Stomach (tissue), 9 donors: ENCODE data around the gene CHEK1. TPM values are rescaled to one million over a fixed set of nuclear protein-coding genes. Genes with fewer than 3 reads are reported as not detected.

Source experiments
- DNase-seq, 2 donors: peaks; one replicate each; pipeline versions ENCODE4 v3.0.0 to v3.0.0-alpha.2; 2013 to 2019
- H3K27ac ChIP-seq, 5 donors: fragments of 200-600 bp in 4 of 5; sonication (generic) in 4 of 5; one replicate each; pipeline ENCODE4 v1.5.1; 2013 to 2019; ENCODE audit warnings: mild to moderate bottlenecking in 1 of 5, moderate library complexity in 1 of 5
- H3K27me3 ChIP-seq, 3 donors: fragments of 200-600 bp; sonication (generic); one replicate each; pipeline ENCODE4 v1.5.1; 2017 to 2019; ENCODE audit warnings: mixed run types in 1 of 3
- H3K36me3 ChIP-seq, 4 donors: fragments of 200-600 bp; sonication (generic); 1 replicate in 3 of 4; 2 replicates in 1 of 4; pipeline ENCODE4 v1.5.1; 2016 to 2019
- H3K4me1 ChIP-seq, 4 donors: fragments of 200-600 bp; sonication (generic); one replicate each; pipeline ENCODE4 v1.5.1; 2016 to 2019
- H3K4me3 ChIP-seq, 4 donors: fragments of 200-600 bp; sonication (generic) in 3 of 4; one replicate each; pipeline ENCODE4 v1.5.1; 2016 to 2019; ENCODE audit warnings: mild to moderate bottlenecking in 1 of 4
- H3K9me3 ChIP-seq, 4 donors: fragments of 200-600 bp; sonication (generic); one replicate each; pipeline ENCODE4 v1.5.1; 2016 to 2019
- CTCF ChIP-seq, 7 experiments: fragments of 450-650 bp in 4 of 7; fragments of 200-600 bp in 3 of 7; sonication (generic) in 3 of 7; IDR thresholded peaks; one replicate each; pipeline ENCODE4 v1.5.1; 2016 to 2019; ENCODE audit warnings: antibody characterized with exemption in 7 of 7, control low read depth in 2 of 7, mild to moderate bottlenecking in 1 of 7
- EP300 ChIP-seq: sonication (generic); formaldehyde crosslinking; IDR thresholded peaks from one replicate; pipeline ENCODE4 v1.6.1; 2017; ENCODE audit warnings: antibody characterized with exemption
- POLR2A ChIP-seq, 4 donors: fragments of 450-650 bp; IDR thresholded peaks; one replicate each; pipeline ENCODE4 v1.6.1; 2016; ENCODE audit warnings: antibody characterized with exemption in 4 of 4, control low read depth in 2 of 4, mild to moderate bottlenecking in 1 of 4, moderate library complexity in 1 of 4
- POLR2AphosphoS5 ChIP-seq, 3 donors: sonication (generic); formaldehyde crosslinking; IDR thresholded peaks; one replicate each; pipeline ENCODE4 v1.6.1; 2016; ENCODE audit warnings: antibody characterized with exemption in 3 of 3
- WGBS, 5 donors: extraction: QIAGEN DNeasy Blood & Tissue Kit in 3 of 5; methylation state at CpG; one replicate each; pipeline versions ENCODE4 v1.1.5 to v1.1.7; 2013 to 2018; 5-methylcytosine and 5-hydroxymethylcytosine counted together
- intact Hi-C: fragments of 100-400 bp; cut with DNase I; formaldehyde crosslinking; loops from one replicate; pipeline ENCODE4 v1.15.1; 2023; ENCODE audit warnings: low total_unique reads
- polyA plus RNA-seq, 3 donors: library from polyadenylated mRNA; stranded (reverse); fragments of 200-250 nt; gene quantifications; one replicate each; pipeline ENCODE4 v1.2.3, GENCODE V29; 2013
- total RNA-seq, 5 donors: library from RNA; depleted of rRNA; stranded (reverse); fragments of >200 nt; gene quantifications; one replicate each; pipeline versions ENCODE4 v1.1.0 to v1.2.3, GENCODE V29; 2014 to 2016
- donor health status: healthy with polysubstance abuse.
- donor health status: Bipolar disorder and iron deficiency.
- donor health status: healthy.

CHEK1 gene
- total and polyA plus RNA-seq, 8 donors, result 0.14 to 19.3 (median 3.4) TPM; not detected in 1

GRCh38 chr11:125585487-125585886 lies 39.5 kb upstream of the CHEK1 start:
- no peak for DNase-seq
- WGBS, 5 donors, result 96 to 100% (median 100%) methylated on average over 1 of the region's 1 CpG
- no peak overlapping the region for H3K4me3 ChIP-seq
- peaks cover 23 to 49% (median 47%) of the 10 kb centered on the region in 4 donors for H3K36me3 ChIP-seq
- no peak for TF ChIP-seq POLR2AphosphoS5 (IDR thresholded peaks at IDR 0.05)
- no peak for TF ChIP-seq CTCF (IDR thresholded peaks at IDR 0.05)
- no peak for TF ChIP-seq POLR2A (IDR thresholded peaks at IDR 0.05)
- TF ChIP-seq EP300, result no peak
- H3K4me1 ChIP-seq, result no peaks in the 10 kb centered on the region
- H3K9me3 ChIP-seq, result no peaks in the 10 kb centered on the region
- intact Hi-C loops, result no loop called here
- H3K27me3 ChIP-seq, result no peaks in the 10 kb centered on the region
- H3K27ac ChIP-seq, result no peak overlapping the region

GRCh38 chr11:125586623-125587022 lies 38.3 kb upstream of the CHEK1 start:
- H3K27me3 ChIP-seq, result no peaks in the 10 kb centered on the region
- intact Hi-C loops, result no loop called here
- TF ChIP-seq POLR2AphosphoS5 (IDR thresholded peaks at IDR 0.05) (no peak), POLR2A (IDR thresholded peaks at IDR 0.05) (no peak), EP300 (no peak), CTCF (IDR thresholded peaks at IDR 0.05) (no peak)
- H3K36me3 ChIP-seq, result peaks cover 18 to 38% (median 35%) of the 10 kb centered on the region in 4 donors
- H3K27ac ChIP-seq, result no peak overlapping the region
- H3K9me3 ChIP-seq, result no peaks in the 10 kb centered on the region
- DNase-seq, result no peak
- H3K4me1 ChIP-seq, result peaks cover 5 to 7% (median 6%) of the 10 kb centered on the region in 4 donors
- H3K4me3 ChIP-seq, result no peak overlapping the region
- 66 to 76% (median 73%) methylated on average over 3 of the region's 3 CpGs for whole genome bisulfite sequencing, 5 donors

- 88 to 94% (median 91%) methylated on average over 1 of the region's 1 CpG for WGBS, 5 donors
- Histone ChIP-seq H3K4me3 (no peak overlapping the region), H3K27me3 (no peaks in the 10 kb centered on the region), H3K36me3 (peaks cover 15 to 29% (median 27%) of the 10 kb centered on the region in 4 donors), H3K9me3 (no peaks in the 10 kb centered on the region), H3K4me1 (peaks cover 5 to 8% (median 6%) of the 10 kb centered on the region in 4 donors), H3K27ac (no peak overlapping the region)
- DNase-seq, result no peak
- intact Hi-C loops, result no loop called here
- no peak for TF ChIP-seq POLR2A (IDR thresholded peaks at IDR 0.05)
- TF ChIP-seq EP300, result no peak
- no peak for TF ChIP-seq CTCF (IDR thresholded peaks at IDR 0.05)
- TF ChIP-seq POLR2AphosphoS5 (IDR thresholded peaks at IDR 0.05), result no peak
Measured at GRCh38 chr11:125587480-125587879, 37.5 kb upstream of the CHEK1 start.

- DNase-seq, result no peak
- Histone ChIP-seq H3K4me3 (no peak overlapping the region), H3K36me3 (peaks cover 5 to 19% (median 17%) of the 10 kb centered on the region in 4 donors), H3K9me3 (no peaks in the 10 kb centered on the region), H3K4me1 (peaks cover 6 to 13% (median 11%) of the 10 kb centered on the region in 4 donors), H3K27ac (peak overlapping the region in 1 of 5 donors; percentile 20), H3K27me3 (no peaks in the 10 kb centered on the region)
- WGBS, 5 donors, result 14 to 39% (median 29%) methylated on average over 3 of the region's 3 CpGs
- TF ChIP-seq POLR2A (IDR thresholded peaks at IDR 0.05) (no peak), POLR2AphosphoS5 (IDR thresholded peaks at IDR 0.05) (no peak), CTCF (IDR thresholded peaks at IDR 0.05) (no peak), EP300 (no peak)
- intact Hi-C loops, result no loop called here
Measured at GRCh38 chr11:125588505-125588904, 36.5 kb upstream of the CHEK1 start.
